GM23248 (cell line): ENCODE results near the gene SETD5.

Experiments
- EZH2 ChIP-seq: fragments of 200-600 bp; sonication (generic); IDR thresholded peaks from 2 replicates; pipeline ENCODE4 v1.6.1; 2018; ENCODE audit warnings: antibody characterized with exemption, mild to moderate bottlenecking; ENCODE audit not compliant: insufficient read depth, poor library complexity, severe bottlenecking
- EZH2phosphoT487 ChIP-seq: fragments of 200-600 bp; sonication (generic); IDR thresholded peaks from 2 replicates; pipeline ENCODE4 v1.6.1; 2018; ENCODE audit warnings: antibody characterized with exemption, moderate library complexity, mild to moderate bottlenecking, low read depth; ENCODE audit not compliant: insufficient read depth

- TF ChIP-seq EZH2phosphoT487 (no peak), EZH2 (no peak)
Measured at GRCh38 chr3:9386501-9387321, 10.7 kb upstream of the SETD5 start.
